Activated naive CD8-positive, alpha-beta T cell treated with anti-CD3 and anti-CD28 coated beads, Interleukin-2, amount 50 U/mL, for 24 hours (primary cell): ENCODE measurements around the gene CDIPT.
A peak's percentile ranks its signal among the peaks of the same experiment; 100 is the strongest.
"Not testable (repeated sequence)": the region's sequence is repeated elsewhere in the genome, so short reads cannot be mapped to it uniquely, and the experiment has no call there.

Source experiments
- ATAC-seq: fragments of 150-1000 bp; cut with Tn5 transposase; one replicate; pipeline ENCODE4 v1.10.0; 2021
- DNase-seq: peaks from one replicate; pipeline ENCODE4 v3.0.0; 2021
- H3K27ac Mint-ChIP-seq: one replicate; pipeline ENCODE4 v1.8.0; 2021; ENCODE audit warnings: mild to moderate bottlenecking, mixed read lengths
- H3K27me3 Mint-ChIP-seq: one replicate; pipeline ENCODE4 v1.8.0; 2021; ENCODE audit warnings: mixed read lengths
- H3K36me3 Mint-ChIP-seq: one replicate; pipeline ENCODE4 v1.8.0; 2021; ENCODE audit warnings: low read depth, mixed read lengths
- H3K4me1 Mint-ChIP-seq: one replicate; pipeline ENCODE4 v1.8.0; 2021; ENCODE audit warnings: mixed read lengths
- H3K4me3 Mint-ChIP-seq: one replicate; pipeline ENCODE4 v1.8.0; 2021; ENCODE audit warnings: mild to moderate bottlenecking, moderate library complexity, mixed read lengths
- H3K9me3 Mint-ChIP-seq: one replicate; pipeline ENCODE4 v1.8.0; 2021; ENCODE audit warnings: mixed read lengths

Gene CDIPT

DNA sequence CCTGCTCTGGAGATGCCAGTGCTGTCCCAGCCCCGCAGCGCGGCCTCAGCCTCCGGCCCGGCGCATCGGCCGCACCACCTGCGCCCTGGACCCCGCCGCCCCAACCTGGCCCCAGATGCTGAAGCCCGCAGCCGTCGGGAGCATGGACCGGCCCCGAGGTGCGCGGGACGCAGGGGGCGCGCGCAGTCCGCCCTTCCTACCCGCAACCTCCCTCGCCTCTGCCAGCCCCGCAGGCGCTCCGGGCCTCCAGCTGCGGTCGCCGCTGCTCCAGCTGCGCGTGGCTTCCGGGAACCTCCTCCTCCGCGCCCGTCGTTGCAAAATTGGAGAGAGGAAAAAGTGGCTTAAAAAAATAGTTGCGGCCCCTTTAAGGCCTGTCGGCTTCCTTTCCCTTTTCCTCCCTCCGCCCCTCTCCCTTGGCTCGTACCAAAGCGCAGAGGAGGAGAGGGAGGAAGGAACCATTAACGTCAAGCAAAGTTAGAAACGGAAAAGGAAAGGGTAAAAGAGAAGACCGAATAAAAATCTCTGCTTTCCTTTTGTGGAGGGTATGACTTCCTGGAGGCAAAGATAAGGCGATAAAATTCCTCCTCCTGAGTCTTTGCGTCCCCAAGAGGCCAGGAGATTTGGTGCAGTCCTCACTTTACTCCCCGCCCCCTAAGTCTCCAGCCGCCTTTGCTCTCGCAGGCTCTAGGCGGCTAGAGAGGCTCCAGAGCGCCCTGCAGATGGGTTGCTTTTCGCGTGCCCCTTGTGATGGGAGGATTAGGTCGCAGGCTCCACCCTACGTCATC is at the start of gene CDIPT:
CDIPT (minus strand) TSS at position 343 of the 785 bp plus-strand sequence. CDS start 369 bp downstream, outside the sequence.
- Mint-ChIP-seq H3K4me1 (peaks cover 22% of the 10 kb centered on the region), H3K4me3 (peak within 1 kb of the TSS; percentile 90), H3K27ac (peak within 1 kb of the TSS; percentile 100), H3K9me3 (no peaks in the 10 kb centered on the region), H3K27me3 (no peaks in the 10 kb centered on the region), H3K36me3 (peaks cover 7% of the 10 kb centered on the region)
- ATAC-seq (peak; percentile 99), DNase-seq (peak; percentile 90)

- no peak for ATAC-seq
- H3K4me3 Mint-ChIP-seq = no peak overlapping the region
These were observed 49.1 kb upstream of the CDIPT start for GRCh38 chr16:29912087-29912486.

DNA sequence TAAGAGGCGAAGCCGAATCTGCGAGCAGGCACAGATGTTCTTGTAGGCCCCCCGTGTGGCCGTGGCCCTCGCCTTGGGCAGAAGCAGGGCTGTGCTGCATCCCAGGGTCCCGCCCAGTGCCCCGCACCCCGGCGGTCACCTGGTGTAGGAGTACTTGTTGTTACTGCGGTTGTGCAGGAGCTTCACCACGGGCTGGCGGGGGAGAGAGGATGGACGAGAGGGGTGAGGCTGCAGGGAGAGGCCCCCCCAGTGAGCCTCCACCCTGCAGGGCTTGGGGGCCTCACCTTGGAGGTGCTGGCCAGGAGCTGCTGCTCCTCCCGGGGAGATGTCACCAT is 48.6 kb upstream of the CDIPT start:
- DNase-seq (no peak), ATAC-seq (no peak)
- H3K9me3 Mint-ChIP-seq = no peaks in the 10 kb centered on the region
- peaks cover 11% of the 10 kb centered on the region for H3K4me1 Mint-ChIP-seq
- no peak overlapping the region for H3K4me3 Mint-ChIP-seq
- H3K36me3 Mint-ChIP-seq = peaks cover 12% of the 10 kb centered on the region
- no peak overlapping the region for H3K27ac Mint-ChIP-seq
- no peaks in the 10 kb centered on the region for H3K27me3 Mint-ChIP-seq

More at GRCh38 chr16:29912087-29912486, 49.1 kb upstream of the CDIPT start:
- Mint-ChIP-seq H3K4me1 (peaks cover 11% of the 10 kb centered on the region), H3K27me3 (no peaks in the 10 kb centered on the region), H3K27ac (no peak overlapping the region), H3K9me3 (no peaks in the 10 kb centered on the region), H3K36me3 (peaks cover 14% of the 10 kb centered on the region)
- no peak for DNase-seq

GRCh38 chr16:29910819-29911675 is 48.0 kb upstream of the CDIPT start:
- Mint-ChIP-seq H3K4me3 (no peak overlapping the region), H3K27me3 (no peaks in the 10 kb centered on the region), H3K36me3 (peaks cover 12% of the 10 kb centered on the region), H3K27ac (no peak overlapping the region), H3K4me1 (peaks cover 9% of the 10 kb centered on the region), H3K9me3 (no peaks in the 10 kb centered on the region)
- no peak for DNase-seq
- ATAC-seq = no peak

- H3K27me3 Mint-ChIP-seq, DNase-seq, H3K4me3 Mint-ChIP-seq, H3K27ac Mint-ChIP-seq, ATAC-seq, H3K36me3 Mint-ChIP-seq, H3K9me3 Mint-ChIP-seq, H3K4me1 Mint-ChIP-seq: not testable (repeated sequence)
These were observed 46.8 kb upstream of the CDIPT start for GRCh38 chr16:29909851-29910250.

GRCh38 chr16:29909391-29909790 is 46.4 kb upstream of the CDIPT start:
- H3K4me3 Mint-ChIP-seq = no peak overlapping the region
- no peaks in the 10 kb centered on the region for H3K4me1 Mint-ChIP-seq
- no peak for ATAC-seq
- no peak for DNase-seq
- H3K9me3 Mint-ChIP-seq = no peaks in the 10 kb centered on the region
- H3K36me3 Mint-ChIP-seq = peaks cover 10% of the 10 kb centered on the region
- no peaks in the 10 kb centered on the region for H3K27me3 Mint-ChIP-seq
- no peak overlapping the region for H3K27ac Mint-ChIP-seq

GRCh38 chr16:29908719-29909220 is 45.7 kb upstream of the CDIPT start:
- no peaks in the 10 kb centered on the region for H3K9me3 Mint-ChIP-seq

GRCh38 chr16:29907973-29908372 is 44.9 kb upstream of the CDIPT start:
- ATAC-seq (no peak), DNase-seq (no peak)
- H3K4me1 Mint-ChIP-seq = no peaks in the 10 kb centered on the region
- peaks cover 5% of the 10 kb centered on the region for H3K36me3 Mint-ChIP-seq
- no peaks in the 10 kb centered on the region for H3K9me3 Mint-ChIP-seq
- no peak overlapping the region for H3K27ac Mint-ChIP-seq
- no peak overlapping the region for H3K4me3 Mint-ChIP-seq
- no peaks in the 10 kb centered on the region for H3K27me3 Mint-ChIP-seq

More at GRCh38 chr16:29908719-29909220, 45.7 kb upstream of the CDIPT start:
- Mint-ChIP-seq H3K27ac (no peak overlapping the region), H3K27me3 (no peaks in the 10 kb centered on the region), H3K4me3 (no peak overlapping the region), H3K4me1 (no peaks in the 10 kb centered on the region), H3K36me3 (peaks cover 10% of the 10 kb centered on the region)
- DNase-seq = no peak
- ATAC-seq = no peak

GRCh38 chr16:29906520-29907244 is 43.7 kb upstream of the CDIPT start:
- no peak for DNase-seq
- no peak for ATAC-seq
- Mint-ChIP-seq H3K9me3 (no peaks in the 10 kb centered on the region), H3K27me3 (no peaks in the 10 kb centered on the region), H3K27ac (no peak overlapping the region), H3K4me3 (no peak overlapping the region), H3K36me3 (peaks cover 5% of the 10 kb centered on the region), H3K4me1 (peaks cover 2% of the 10 kb centered on the region)

DNA sequence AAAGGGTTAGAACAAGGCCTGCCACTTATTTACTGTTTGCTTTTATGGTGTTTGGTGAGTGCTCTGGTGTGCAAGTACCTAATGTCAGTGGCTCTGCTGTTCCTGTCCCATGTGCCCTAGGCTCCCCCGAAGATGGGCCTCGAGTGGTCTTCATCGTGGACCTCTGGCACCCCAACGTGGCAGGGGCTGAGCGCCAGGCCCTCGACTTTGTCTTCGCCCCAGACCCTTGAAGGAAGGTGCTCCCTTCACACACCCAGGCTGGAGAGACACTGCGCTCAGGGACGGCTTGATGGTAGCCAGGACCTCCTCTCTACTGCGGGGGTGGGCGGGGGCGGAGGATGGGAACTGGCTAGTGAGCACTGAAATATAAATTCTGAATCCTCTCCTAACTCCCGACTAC is 42.6 kb upstream of the CDIPT start:
- Mint-ChIP-seq H3K27ac (no peak overlapping the region), H3K36me3 (peaks cover 5% of the 10 kb centered on the region), H3K9me3 (no peaks in the 10 kb centered on the region), H3K27me3 (peaks cover 2% of the 10 kb centered on the region), H3K4me3 (no peak overlapping the region), H3K4me1 (peaks cover 4% of the 10 kb centered on the region)
- ATAC-seq = no peak
- DNase-seq = no peak

GRCh38 chr16:29904947-29905346 is 41.9 kb upstream of the CDIPT start:
- Mint-ChIP-seq H3K9me3 (no peaks in the 10 kb centered on the region), H3K27me3 (peaks cover 5% of the 10 kb centered on the region), H3K4me1 (peaks cover 7% of the 10 kb centered on the region), H3K27ac (no peak overlapping the region), H3K4me3 (no peak overlapping the region), H3K36me3 (peaks cover 5% of the 10 kb centered on the region)
- no peak for ATAC-seq
- DNase-seq = no peak

GRCh38 chr16:29903590-29903989 is 40.6 kb upstream of the CDIPT start:
- no peak for ATAC-seq
- no peak for DNase-seq
- no peaks in the 10 kb centered on the region for H3K9me3 Mint-ChIP-seq
- peaks cover 14% of the 10 kb centered on the region for H3K27me3 Mint-ChIP-seq
- peaks cover 5% of the 10 kb centered on the region for H3K36me3 Mint-ChIP-seq
- no peak overlapping the region for H3K4me3 Mint-ChIP-seq
- H3K27ac Mint-ChIP-seq = no peak overlapping the region
- H3K4me1 Mint-ChIP-seq = peaks cover 7% of the 10 kb centered on the region

DNA sequence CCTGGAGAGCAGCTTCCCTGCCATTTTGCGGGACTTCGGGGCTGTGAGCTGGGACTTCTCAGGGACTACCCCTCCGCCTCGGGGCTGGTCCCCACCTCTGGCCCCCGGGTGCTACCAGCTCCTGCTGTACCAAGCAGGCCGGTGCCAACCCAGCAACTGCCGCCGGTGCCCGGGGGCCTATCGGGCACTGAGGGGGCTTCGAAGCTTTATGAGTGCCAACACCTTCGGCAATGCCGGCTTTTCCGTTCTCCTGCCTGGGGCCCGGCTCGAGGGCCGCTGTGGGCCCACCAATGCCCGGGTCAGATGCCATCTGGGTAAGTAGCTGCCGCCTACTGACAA is 38.5 kb upstream of the CDIPT start:
- no peak for DNase-seq
- Mint-ChIP-seq H3K9me3 (no peaks in the 10 kb centered on the region), H3K4me3 (peak overlapping the region; percentile 42), H3K36me3 (no peaks in the 10 kb centered on the region), H3K27me3 (peaks cover 30% of the 10 kb centered on the region), H3K27ac (no peak overlapping the region), H3K4me1 (peaks cover 9% of the 10 kb centered on the region)
- no peak for ATAC-seq

GRCh38 chr16:29900888-29901606 is 38.0 kb upstream of the CDIPT start:
- Mint-ChIP-seq H3K4me3 (peak overlapping the region; percentile 83), H3K9me3 (no peaks in the 10 kb centered on the region), H3K36me3 (no peaks in the 10 kb centered on the region), H3K27me3 (peaks cover 33% of the 10 kb centered on the region), H3K4me1 (peaks cover 9% of the 10 kb centered on the region), H3K27ac (no peak overlapping the region)
- ATAC-seq = no peak
- DNase-seq = no peak
